G401 (cell line): ENCODE data around the gene CENPX. TPM values are rescaled to one million over a fixed set of nuclear protein-coding genes. Genes with fewer than 3 reads are reported as not detected.

ENCODE experiments used
- DNase-seq: peaks from one replicate; pipeline ENCODE4 v3.0.0-alpha.2; 2015; ENCODE audit warnings: low spot score
- in situ Hi-C: cut with HindIII; loops from 2 replicates; pipeline ENCODE4 v1.10.0; 2016; ENCODE audit warnings: low sequenced_read_pairs, mixed read lengths
- total RNA-seq: library from RNA; depleted of rRNA; stranded (reverse); fragments of >200 nt; shearing (Covaris generic); gene quantifications from 2 replicates; pipeline ENCODE4 v1.2.3, GENCODE V29; 2014

CENPX gene
- total RNA-seq, 1 experiment from 2014 or later = 57.8 TPM

DNA sequence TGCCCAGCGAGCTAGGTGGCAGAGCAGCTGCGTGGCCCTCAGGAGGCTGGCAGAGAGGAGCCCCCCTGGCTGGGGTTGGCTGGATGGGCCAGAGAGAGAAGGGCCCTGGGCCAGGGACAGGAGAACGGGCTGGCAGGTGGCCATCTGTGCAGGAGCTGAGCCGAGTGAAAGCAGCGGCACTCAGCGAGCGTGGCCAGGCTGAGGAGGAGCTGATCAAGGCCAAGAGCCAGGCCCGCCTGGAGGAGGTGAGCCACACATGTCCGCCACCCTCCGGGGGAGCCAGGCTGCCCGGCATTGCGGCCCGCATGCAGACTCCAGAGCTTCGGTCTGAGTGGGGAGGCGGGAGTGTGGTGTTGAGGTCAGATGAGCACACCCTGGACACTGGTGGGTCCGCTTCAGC, 6.7 kb upstream of the CENPX start:
- in situ Hi-C loops = no loop called here
- peak; percentile 89 for DNase-seq

DNA sequence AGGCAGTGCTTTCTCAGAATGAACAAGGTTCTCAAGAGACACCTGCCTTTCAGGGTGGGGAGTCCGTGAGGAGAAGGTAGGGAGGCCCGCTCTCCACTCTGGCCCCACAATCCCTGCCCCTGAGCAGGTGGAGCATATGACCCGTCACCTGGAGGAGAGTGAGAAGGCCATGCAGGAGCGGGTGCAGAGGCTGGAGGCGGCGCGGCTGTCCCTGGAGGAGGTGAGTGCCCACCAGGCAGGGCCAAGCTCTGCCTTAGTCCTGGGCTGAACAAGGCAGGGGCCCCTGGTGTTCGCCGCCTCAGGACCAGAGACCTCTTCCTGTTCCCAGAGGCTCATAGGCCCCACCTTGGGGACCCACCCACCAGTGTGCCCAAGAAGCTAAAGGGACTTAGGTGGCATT, 6.3 kb upstream of the CENPX start:
- DNase-seq = no peak
- in situ Hi-C loops = no loop called here

DNA sequence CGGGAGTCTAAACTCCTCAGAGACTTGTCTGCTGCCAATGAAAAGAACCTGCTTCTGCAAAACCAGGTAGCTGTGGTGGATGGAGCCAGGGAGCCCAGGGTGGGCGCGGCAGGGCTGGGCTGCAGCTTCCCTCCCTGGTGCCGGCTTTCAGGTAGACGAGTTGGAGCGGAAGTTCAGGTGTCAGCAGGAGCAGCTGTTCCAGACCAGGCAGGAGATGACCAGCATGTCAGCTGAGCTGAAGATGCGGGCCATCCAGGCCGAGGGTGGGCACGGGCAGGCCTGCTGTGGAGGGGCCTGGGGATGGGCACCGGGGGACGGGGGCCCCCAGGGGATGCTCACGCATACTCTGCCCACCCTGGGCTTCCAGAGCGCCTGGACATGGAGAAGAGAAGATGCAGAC, 5.6 kb upstream of the CENPX start:
- in situ Hi-C loops = no loop called here
- no peak for DNase-seq

- in situ Hi-C loops = no loop called here
- DNase-seq = no peak
Measured at GRCh38 chr17:82025401-82026107, 2.9 kb upstream of the CENPX start.

DNA sequence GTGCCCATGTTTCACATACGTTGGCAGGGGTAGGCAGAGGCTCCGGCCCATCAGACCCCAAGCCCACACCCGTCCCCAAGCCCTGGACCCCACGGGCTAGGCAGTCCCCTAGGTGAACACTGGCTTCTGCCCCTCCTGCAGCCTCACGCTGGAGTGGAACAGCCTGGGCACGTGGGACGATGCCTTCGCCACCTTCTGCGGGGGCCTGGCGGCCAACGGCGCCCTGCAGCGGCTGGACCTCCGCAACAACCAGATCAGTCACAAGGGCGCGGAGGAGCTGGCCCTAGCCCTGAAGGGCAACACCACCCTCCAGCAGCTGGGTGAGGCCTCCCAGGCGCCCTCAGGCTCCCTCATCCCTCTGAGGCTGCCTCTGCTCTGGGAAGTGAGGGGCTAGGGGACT, 2.2 kb upstream of the CENPX start:
- DNase-seq = no peak
- in situ Hi-C loops = no loop called here

GRCh38 chr17:82023447-82024241, 966 bp upstream of the CENPX start:
- DNase-seq = no peak
- in situ Hi-C loops = no loop called here

DNA sequence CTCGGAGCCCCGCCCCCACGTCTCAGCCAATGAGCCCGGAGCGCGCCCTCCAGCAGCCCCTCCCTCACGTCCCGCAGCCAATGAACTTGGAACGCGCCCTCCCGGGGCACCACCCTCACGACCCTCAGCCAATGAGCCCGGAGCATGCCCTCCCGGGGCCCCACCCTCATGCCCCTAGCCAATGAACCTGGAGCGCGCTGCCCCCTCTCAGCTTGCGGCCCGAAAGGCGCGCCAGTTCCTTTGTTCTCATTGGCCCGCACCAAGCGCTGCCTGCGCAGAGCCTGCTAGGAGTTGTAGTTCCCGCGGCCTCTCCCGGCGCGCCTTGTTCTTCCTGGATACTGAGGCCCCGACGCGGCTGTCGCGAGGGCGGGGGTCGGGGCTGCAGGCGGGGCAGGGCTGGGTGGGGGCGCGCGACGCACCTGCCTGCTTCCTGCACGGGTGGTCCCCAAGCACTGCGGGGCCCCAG, 336 bp upstream of the CENPX start, which contains the start of gene LRRC45:
Gene LRRC45, plus strand, starts transcription at position 325 of the 466 bp plus-strand sequence. CDS start 339 bp downstream, outside the sequence.
- in situ Hi-C loops = no loop called here
- DNase-seq = peak; percentile 100

- in situ Hi-C loops = no loop called here
- DNase-seq = no peak
Measured at GRCh38 chr17:82021900-82022309, 773 bp downstream of the CENPX start.

DNA sequence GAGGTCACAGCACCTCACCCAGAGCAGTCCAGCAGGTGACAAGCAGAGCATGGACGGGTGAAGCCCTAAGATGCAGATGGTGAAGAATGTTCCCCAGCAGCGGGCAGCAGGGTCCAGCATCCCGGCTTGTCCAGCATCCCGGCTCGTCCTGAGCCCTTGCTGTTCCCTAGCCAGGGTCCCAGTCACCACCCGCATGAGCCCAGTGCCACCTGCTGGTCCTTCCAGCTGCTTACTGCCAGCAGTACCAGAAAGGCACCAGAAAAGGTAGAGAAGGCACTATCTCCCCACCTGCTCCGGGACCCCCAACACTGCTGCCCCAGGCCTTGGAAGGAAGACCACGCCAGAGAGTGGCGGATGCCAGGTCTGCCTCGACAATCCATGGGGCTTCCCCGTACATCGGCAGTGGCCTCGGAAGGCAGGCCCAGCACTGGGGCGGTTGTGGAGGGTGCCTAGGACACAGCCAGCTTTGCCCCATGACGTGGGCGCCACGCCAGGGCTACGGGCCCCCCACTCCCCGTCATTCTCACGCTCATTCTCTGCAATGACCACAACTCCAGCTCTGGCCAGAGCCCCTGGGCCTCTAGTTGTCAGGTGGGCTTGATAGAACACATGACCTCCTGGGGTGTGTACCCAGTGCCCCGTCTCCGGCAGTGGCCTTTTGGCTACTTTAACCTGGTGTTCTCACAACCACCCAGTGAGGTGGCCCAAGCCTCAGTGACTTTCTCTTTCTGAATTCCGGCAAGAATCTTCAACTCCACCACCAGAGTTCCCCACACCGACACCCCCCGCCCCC, 1.4 kb downstream of the CENPX start:
- DNase-seq = peak; percentile 66
- in situ Hi-C loops = no loop called here

DNA sequence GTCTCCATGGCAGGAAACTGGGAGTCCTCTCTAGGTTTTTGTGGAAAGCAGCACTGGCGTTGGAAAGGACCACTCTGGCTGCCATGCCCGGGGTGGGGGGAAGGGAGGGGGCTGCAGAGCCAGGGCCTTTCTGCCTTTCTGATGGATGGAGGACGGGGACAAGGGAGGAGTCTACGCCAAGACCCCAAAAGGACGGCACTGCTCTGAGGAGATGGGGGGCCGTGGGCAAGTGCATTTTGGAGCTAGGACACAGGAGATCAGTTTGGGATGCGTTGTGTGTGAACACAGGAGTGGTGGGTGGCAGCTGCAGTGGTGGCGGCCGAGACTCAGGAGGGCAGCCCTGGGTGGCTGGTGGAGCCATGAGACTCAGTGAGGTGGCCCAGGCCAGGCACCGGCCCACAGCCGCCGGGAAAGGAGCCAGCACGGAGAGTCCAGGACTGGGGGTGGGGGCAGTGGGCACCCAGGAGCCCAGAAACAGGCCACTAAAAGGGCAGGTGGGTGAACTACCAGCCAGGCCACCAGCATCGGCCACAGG, 2.0 kb downstream of the CENPX start:
- DNase-seq = no peak
- in situ Hi-C loops = no loop called here

DNA sequence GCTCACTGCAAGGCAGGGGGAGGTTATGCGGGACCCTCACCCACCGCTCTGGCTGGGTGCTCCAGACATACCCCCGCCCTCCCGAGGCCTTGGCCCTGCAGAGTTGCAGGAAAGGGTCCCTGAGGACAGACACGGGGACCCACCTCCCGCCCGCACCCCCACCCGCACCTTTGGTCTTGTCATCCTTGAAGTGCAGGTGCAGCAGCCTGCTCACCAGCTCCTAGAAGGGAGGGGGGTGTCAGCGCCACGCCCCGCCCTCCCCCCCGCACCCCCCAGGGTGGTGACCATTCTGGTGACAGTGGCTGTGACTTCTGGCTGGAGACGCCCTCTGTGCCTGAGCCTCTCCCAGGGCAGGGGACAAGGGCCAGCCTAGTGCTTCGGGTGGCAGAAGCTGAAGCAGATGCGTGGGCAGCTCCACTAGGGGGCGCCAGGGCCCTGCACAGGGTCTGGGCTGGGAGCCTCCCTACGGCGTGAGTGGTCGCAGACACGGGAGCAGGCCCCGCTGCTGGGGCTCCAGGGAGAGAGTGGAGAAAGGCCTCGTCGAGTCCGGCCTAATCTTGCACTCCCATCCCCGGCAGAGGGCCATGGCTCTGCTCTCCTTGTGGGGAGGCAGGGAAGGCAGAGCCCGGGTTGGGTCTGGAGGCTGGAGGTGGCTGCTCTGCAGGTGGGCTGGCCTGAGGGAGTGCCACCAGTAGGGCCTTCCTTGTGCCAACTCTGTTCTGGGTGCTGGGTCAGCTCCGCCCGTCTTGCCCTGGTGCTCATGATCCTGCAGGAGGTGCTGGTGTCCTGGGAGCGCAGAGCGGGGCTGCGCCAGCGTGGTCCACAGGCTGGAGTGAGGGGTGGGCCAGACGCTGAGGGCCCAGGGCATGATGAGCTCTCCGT, 2.7 kb downstream of the CENPX start:
- DNase-seq = no peak
- in situ Hi-C loops = no loop called here

DNA sequence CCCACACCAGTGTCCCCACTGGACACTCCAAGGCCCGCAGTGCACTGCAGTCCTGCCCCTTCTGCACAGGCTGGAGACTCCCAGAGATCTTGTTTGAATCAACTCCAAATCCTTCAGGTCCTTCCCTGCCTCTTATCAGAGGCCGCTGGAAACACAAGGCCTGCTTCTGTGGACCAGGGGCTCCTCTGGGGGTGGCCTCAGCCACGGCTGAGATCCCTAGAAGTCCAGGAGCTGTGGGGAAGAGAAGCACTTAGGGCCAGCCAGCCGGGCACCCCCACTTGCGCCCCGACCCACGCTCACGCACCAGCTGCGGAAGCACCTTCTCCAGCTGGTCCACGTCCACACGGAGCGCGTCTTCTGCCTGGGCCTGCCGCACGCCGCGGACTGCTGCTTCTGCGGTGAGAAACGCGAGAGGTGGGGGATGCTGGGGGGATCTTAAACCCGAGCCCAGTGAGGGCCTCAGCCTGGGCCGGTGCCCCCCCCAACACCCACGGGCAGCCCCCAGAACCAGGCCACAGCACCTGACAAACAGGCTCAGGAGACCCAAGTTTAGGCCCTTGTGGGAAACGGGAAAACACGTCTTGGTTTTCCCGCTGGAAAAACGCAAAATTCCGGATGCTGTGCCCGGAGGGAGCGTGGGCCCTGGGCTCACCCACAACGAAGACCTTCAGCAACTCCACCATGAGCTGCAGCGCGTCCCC, 3.5 kb downstream of the CENPX start:
- in situ Hi-C loops = no loop called here
- no peak for DNase-seq

- in situ Hi-C loops = no loop called here
- no peak for DNase-seq
Measured at GRCh38 chr17:82018152-82018988, 4.3 kb downstream of the CENPX start.

DNA sequence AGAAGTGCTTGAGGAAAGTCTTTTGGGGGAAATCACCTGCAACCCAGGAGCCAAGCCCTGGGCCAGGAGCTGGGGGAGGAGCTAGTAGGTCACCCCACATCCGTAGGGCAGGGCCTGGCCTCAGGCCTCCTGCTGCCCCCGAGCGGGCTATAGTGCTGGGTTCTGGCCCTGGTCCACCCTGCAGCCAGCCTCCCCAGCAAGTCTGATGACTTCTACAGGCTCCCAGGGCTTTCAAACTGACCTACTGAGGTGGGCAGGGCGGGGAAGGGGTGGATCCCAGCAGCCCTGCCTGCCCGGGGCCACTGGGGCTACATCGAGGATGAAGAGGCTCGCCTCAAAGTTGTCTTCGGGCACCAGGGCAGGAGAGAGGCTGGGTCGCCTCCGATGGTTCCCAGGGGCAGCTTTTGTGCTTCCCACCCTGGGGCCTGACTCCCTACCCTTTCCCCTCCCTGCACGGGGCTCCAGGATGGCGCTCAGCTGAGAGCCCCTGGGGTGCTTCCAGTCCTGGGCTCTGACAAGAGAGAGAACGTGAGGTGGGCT, 5.0 kb downstream of the CENPX start:
- in situ Hi-C loops = no loop called here
- no peak for DNase-seq

- DNase-seq = no peak
- in situ Hi-C loops = no loop called here
Measured at GRCh38 chr17:82016875-82017459, 5.7 kb downstream of the CENPX start.

GRCh38 chr17:82016061-82016874, 6.4 kb downstream of the CENPX start:
- no peak for DNase-seq
- in situ Hi-C loops = no loop called here
